ENCODE data around the gene GPM6B. TPM values are rescaled to one million over a fixed set of nuclear protein-coding genes. Genes with fewer than 3 reads are reported as not detected.

Gene GPM6B
- total RNA-seq, 1 donor from 2014 or later: under 0.01 TPM

DNA sequence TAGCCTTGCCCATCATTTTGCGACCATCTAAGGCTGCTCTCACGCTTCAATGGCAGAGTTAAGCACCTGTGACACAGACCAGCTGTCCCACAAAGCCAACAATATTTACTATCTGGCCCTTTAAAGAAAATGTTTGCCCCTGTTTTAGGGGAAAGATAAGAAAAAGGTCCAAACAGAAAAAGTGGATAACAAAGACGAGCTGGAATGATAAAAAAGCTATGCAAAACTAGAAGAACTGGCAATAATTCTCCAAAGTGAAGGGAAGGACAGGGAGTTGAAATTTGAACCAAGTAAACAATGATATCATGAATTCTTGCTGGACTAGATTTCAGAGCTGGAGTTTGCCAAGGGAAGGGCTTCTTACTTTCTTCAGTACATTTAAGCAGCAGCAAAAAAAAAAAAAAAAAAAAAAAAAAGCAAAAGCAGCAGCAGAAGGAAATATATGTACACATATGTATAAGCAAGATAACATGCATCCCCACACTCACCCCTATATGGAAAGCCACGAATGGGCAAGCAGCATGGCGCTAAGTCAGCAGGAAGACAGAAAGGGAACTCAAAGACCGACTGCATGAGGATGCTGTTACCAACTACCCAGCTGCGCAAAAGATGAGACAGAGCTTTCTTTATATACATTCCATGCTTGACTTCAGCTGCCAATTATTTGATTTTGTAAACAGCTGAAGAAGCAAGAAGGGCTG lies 94.9 kb downstream of the GPM6B start:
- FAIRE-seq (no peak), DNase-seq (ENCODE audit: low read depth) (peak; percentile 46)
- TF ChIP-seq, protein P1, sequence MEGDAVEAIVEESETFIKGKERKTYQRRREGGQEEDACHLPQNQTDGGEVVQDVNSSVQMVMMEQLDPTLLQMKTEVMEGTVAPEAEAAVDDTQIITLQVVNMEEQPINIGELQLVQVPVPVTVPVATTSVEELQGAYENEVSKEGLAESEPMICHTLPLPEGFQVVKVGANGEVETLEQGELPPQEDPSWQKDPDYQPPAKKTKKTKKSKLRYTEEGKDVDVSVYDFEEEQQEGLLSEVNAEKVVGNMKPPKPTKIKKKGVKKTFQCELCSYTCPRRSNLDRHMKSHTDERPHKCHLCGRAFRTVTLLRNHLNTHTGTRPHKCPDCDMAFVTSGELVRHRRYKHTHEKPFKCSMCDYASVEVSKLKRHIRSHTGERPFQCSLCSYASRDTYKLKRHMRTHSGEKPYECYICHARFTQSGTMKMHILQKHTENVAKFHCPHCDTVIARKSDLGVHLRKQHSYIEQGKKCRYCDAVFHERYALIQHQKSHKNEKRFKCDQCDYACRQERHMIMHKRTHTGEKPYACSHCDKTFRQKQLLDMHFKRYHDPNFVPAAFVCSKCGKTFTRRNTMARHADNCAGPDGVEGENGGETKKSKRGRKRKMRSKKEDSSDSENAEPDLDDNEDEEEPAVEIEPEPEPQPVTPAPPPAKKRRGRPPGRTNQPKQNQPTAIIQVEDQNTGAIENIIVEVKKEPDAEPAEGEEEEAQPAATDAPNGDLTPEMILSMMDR (IDR thresholded peaks at IDR 0.05; ENCODE audit: insufficient read depth, low read length, severe bottlenecking): no peak
- Histone ChIP-seq H3K27me3 (ENCODE audit: control insufficient read depth, insufficient read depth, low read length) (no peaks in the 10 kb centered on the region), H3K4me3 (ENCODE audit: low read depth, low read length) (no peak overlapping the region), H3K36me3 (ENCODE audit: control insufficient read depth, insufficient read depth, low read length) (peaks cover 4% of the 10 kb centered on the region)

GRCh38 chrX:13721371-13721770 lies 95.5 kb downstream of the GPM6B start:
- FAIRE-seq (no peak), DNase-seq (ENCODE audit: low read depth) (peak; percentile 73)

More at GRCh38 chrX:13721371-13721770, 95.5 kb downstream of the GPM6B start:
- H3K4me3 ChIP-seq (ENCODE audit: low read depth, low read length): no peak overlapping the region
- peaks cover 4% of the 10 kb centered on the region for H3K36me3 ChIP-seq (ENCODE audit: control insufficient read depth, insufficient read depth, low read length)
- TF ChIP-seq, protein P1 (IDR thresholded peaks at IDR 0.05; ENCODE audit: insufficient read depth, low read length, severe bottlenecking): no peak
- no peaks in the 10 kb centered on the region for H3K27me3 ChIP-seq (ENCODE audit: control insufficient read depth, insufficient read depth, low read length)

Other genes starting within 250 kb of the GPM6B start
- gene EGFL6, start 247.5 kb downstream of the GPM6B start, total RNA-seq: 0.26 TPM in 1 of 2 replicates, not detected in the other
- 2.0 and 2.1 TPM in 2 replicates for gene TCEANC, start 164.0 kb downstream of the GPM6B start, total RNA-seq
- gene RAB9A, start 128.0 kb downstream of the GPM6B start, total RNA-seq: 43.4 and 57.6 TPM in 2 replicates
- 14.1 and 17.9 TPM in 2 replicates for gene TRAPPC2, start 82.5 kb downstream of the GPM6B start, total RNA-seq
- 13.4 and 26.0 TPM in 2 replicates for gene OFD1, start 82.3 kb downstream of the GPM6B start, total RNA-seq
- gene GEMIN8, start 212.8 kb upstream of the GPM6B start, total RNA-seq: 7.9 and 14.2 TPM in 2 replicates